Measurements from ENCODE around the gene EXOC3.

Gene EXOC3

GRCh38 chr5:513216-514100 lies 70.5 kb downstream of the EXOC3 start:
- TF ChIP-seq, protein P1, sequence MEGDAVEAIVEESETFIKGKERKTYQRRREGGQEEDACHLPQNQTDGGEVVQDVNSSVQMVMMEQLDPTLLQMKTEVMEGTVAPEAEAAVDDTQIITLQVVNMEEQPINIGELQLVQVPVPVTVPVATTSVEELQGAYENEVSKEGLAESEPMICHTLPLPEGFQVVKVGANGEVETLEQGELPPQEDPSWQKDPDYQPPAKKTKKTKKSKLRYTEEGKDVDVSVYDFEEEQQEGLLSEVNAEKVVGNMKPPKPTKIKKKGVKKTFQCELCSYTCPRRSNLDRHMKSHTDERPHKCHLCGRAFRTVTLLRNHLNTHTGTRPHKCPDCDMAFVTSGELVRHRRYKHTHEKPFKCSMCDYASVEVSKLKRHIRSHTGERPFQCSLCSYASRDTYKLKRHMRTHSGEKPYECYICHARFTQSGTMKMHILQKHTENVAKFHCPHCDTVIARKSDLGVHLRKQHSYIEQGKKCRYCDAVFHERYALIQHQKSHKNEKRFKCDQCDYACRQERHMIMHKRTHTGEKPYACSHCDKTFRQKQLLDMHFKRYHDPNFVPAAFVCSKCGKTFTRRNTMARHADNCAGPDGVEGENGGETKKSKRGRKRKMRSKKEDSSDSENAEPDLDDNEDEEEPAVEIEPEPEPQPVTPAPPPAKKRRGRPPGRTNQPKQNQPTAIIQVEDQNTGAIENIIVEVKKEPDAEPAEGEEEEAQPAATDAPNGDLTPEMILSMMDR (IDR thresholded peaks at IDR 0.05): no peak

- TF ChIP-seq, protein P1 (IDR thresholded peaks at IDR 0.05): no peak
These were observed 71.1 kb downstream of the EXOC3 start for GRCh38 chr5:514101-514485.

DNA sequence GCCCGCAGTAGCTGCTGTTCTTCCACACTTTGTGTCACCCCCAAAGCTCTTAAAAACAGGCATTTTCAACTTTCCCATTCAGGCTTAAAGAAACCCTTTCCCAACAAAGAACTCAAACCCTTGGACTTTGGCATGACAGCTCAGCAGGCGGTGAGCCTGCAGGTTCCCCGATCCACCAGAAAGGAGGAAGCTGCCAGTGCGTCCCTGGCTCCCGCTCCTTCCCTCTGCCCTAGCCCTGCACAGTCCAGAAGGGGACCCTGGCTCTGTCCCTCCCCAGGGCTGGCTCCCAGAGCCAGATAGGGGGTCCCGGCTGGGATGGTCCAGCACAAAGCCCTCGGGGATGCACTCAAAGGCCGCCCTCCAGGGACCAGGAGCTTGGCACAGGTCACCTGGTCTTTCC lies 71.7 kb downstream of the EXOC3 start:
- TF ChIP-seq, protein P1 (IDR thresholded peaks at IDR 0.05): no peak

DNA sequence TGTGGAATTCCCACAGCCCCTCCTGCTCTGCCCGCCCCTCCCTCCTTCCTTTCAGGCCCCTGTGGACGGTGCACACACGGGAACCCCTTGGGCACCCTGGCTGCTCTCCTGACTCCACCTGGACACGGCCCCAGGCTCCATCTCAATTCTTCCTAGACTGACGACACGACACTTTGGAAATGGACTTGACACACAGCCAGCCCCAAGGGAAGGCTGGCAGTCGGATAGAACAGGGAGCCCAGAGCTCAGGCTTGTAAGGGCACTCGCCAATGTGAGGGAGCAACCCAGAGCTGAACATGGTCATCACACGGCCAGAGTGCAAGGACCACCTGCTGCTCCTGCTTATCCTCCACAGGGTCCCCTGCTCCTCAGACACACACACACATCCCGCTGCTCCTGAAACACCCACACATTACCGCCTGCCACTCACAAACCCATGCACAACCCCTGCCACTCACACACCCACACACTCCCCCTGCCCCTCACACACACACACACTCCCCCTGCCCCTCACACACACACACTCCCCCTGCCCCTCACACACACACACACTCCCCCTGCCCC lies 72.4 kb downstream of the EXOC3 start:
- TF ChIP-seq, protein P1 (IDR thresholded peaks at IDR 0.05): no peak

DNA sequence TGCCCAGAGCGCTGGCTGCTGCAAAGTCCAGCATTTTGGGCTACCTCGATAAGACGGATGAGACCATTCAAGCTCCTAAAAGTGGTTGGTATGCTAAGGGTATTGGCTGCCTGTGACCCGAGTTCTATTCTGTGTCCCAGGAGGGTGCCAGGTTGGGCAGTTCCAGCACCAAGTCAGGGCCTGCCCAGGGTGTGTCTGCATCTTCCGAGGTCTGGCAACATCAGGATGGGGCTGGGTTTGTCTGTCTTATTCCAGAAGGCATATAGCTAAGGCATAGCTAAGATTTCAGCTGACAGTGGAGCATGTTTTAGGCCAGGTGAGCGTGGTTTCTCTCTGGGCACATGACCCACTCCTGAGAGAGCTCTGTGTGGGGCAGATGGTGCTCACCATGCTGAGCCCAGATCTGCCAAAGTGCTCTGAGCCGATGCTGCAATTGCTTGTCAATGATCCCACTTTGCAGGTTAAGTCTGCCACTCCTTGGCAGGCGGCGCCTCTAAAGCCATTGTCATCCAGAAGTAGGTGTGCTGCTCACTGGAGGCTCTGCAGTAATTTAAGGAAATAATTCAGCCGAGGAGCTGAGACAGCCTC lies 73.5 kb downstream of the EXOC3 start:
- TF ChIP-seq, protein P1 (IDR thresholded peaks at IDR 0.05): no peak

Measured in LNCAP (cell line).